Fibroblast of peridontal ligament (primary cell): ENCODE data around the gene ZHX3.
A peak's percentile ranks its signal among the peaks of the same experiment; 100 is the strongest.

Experiments
- DNase-seq: peaks from one replicate; pipeline ENCODE4 v3.0.0-alpha.2; 2010; ENCODE audit errors: extremely low read depth

Gene ZHX3

DNA sequence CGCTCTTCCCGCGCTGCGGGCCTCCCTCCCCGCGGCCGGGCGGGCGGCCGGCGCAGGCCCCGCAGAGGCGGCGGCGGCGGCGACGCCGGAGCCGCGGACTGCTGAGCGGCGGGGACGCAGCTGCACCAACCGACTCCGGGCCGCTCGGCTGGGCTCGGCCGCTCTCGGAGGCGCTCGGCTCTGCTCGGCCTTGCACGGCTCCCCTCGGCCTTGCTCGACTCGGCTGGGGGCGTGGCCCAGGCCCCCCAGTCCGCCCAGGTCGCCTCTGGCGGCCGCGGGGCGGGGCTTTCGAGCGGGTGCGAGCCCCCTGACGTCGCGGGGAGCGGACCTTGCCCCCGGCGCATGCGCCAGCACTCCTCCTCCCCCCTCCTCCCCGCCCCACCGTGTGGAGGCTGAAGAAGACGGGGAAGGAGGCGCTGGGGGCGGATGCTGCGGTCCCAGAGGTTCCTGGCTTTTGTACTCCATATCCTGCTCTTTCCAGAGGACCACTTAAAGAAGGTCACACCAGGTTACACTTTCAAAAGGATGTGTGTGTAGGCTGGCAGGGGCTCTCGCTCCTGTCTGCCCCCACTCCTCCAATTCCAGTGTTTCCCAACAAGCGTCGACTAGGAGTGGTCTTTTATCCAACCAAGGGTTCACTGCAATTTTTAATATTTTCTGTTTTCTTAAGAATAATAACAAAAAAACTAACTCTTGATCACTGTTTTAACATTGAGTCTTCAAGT lies at the start of gene ZHX3:
Gene ZHX3 (minus strand): TSS at position 186 of the 725 bp plus-strand sequence. CDS start 112,815 bp downstream, outside the sequence.
- DNase-seq, result peak; percentile 91

- no peak for DNase-seq
These were observed 49.8 kb upstream of the ZHX3 start for GRCh38 chr20:41367393-41367695.

GRCh38 chr20:41366546-41367392 lies 49.2 kb upstream of the ZHX3 start, which contains the start of gene EMILIN3:
EMILIN3 (minus strand) TSS chr20:41366818; CDS start chr20:41366634, 184 bp downstream.
- no peak for DNase-seq

DNA sequence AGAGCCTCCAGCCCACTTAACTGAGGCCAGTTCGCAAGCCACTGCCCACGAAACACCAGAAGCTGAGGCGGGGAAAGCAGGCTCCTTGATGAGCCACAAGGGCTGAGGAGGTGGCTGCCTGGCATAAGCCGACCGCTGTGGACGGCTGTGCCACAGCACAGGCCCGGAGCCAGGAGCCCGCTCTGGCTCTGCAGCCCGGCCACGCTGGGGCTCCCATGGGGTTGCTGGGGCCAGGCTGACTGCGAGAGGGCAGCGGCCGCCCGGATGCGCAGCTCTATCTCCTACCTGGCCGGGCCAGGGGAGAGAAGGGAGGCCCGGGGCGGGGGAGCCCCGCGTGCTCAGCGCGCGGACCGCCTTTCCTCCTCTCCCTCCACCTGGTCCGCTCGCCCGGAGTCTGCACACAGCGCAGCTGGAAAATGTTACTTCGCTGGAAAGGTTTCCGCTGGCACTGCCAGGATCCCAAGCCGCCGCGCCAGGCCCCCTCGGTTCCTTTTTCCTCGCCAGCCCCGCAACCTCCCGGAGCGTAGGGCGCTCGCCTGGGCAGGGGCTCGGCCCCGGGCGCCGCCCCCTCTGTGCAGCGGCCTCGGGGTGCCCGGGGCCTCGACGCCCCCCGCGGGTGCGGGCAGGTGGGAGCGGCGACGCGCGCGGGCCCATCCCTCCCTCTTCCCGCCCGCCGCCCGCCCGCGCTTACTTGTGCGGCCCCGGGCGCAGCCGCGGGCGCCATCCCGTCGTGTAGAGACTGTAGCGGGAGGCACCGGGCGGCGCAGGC lies 48.4 kb upstream of the ZHX3 start:
- no peak for DNase-seq

- DNase-seq, result no peak
These were observed 47.6 kb upstream of the ZHX3 start for GRCh38 chr20:41364967-41365765.

GRCh38 chr20:41364236-41364855 lies 46.8 kb upstream of the ZHX3 start:
- DNase-seq, result no peak

DNA sequence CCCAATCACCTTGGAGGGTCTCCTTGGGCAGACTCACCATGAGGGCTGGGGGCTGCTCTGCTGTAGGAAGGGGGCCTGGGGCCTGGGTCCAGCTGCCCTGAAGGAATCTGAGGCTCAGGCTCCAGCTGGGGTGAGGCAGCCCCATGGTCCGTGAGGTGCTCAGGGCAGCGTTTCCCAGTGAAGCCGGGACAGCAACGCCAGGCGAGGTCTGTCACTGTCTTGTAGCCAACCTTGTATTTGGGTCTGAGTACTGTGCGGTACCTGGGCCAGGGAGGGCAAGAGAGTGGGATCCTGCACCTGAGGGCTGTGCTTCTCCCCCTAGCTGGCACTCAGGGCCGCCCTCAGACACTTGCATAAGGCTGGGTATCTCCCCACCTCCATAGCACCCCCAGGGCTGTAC lies 46.1 kb upstream of the ZHX3 start:
- DNase-seq, result no peak

GRCh38 chr20:41362748-41363140 lies 45.2 kb upstream of the ZHX3 start:
- DNase-seq, result no peak

GRCh38 chr20:41361757-41362747 lies 44.5 kb upstream of the ZHX3 start:
- no peak for DNase-seq

GRCh38 chr20:41360831-41361756 lies 43.6 kb upstream of the ZHX3 start:
- DNase-seq, result no peak

- no peak for DNase-seq
These were observed 42.0 kb upstream of the ZHX3 start for GRCh38 chr20:41359541-41360011.

DNA sequence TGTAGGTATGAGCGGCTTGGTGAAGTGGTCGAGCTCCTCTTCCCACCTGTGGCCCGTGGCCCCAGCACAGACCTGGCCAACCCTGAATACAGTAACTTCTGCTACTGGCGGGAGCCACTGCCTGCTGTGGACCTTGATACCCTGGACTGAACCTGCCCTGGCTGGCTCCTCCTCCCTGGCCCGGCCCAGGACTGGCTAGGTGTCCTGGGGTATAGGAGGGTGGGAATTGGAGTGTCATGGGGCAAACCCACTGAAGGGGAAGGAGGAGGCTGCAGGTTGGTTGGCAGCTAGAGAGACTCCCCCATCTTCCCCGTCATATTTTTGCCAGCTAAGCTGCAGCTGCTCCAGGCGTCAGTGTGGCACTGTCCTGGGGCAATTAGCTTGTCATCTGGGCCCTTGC lies 41.2 kb upstream of the ZHX3 start:
- no peak for DNase-seq

- DNase-seq, result no peak
These were observed 40.7 kb upstream of the ZHX3 start for GRCh38 chr20:41358230-41358629.

GRCh38 chr20:41357424-41358163 lies 40.1 kb upstream of the ZHX3 start:
- no peak for DNase-seq

DNA sequence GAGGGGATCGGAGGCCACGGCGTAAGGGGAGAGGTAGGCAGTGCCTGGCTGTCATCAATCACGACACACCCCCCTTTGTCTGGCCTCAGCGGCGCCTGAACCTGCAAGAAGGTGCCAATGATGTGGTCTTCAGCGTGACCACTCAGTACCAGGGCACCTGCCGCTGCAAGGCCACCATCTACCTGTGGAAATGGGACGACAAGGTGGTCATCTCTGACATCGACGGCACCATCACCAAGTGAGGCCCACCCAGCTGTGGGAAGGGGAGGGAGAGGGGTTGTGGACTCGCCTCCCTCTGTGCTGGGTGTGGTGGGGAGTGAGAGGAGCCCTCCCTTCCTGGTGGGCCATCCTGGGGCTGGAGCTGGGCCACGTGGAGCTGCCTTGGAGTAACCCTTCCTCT lies 39.4 kb upstream of the ZHX3 start:
- no peak for DNase-seq

- no peak for DNase-seq
These were observed 38.2 kb upstream of the ZHX3 start for GRCh38 chr20:41355598-41356203.

- DNase-seq, result no peak
These were observed 37.7 kb upstream of the ZHX3 start for GRCh38 chr20:41355192-41355591.
